ENCODE data around the gene CFAP251.
A peak's percentile ranks its signal among the peaks of the same experiment; 100 is the strongest.
"Not testable (repeated sequence)": the region's sequence is repeated elsewhere in the genome, so short reads cannot be mapped to it uniquely, and the experiment has no call there.

CFAP251 gene

GRCh38 chr12:121917950-121918678, at the start of gene CFAP251:
Gene CFAP251, plus strand, starts transcription at chr12:121918592. Its CDS starts 2,714 bp downstream, at chr12:121921306.
- peak; percentile 96 to 97 for DNase-seq

- not testable (repeated sequence) for DNase-seq
Observed at GRCh38 chr12:121869229-121869628, 49.2 kb upstream of the CFAP251 start.

DNA sequence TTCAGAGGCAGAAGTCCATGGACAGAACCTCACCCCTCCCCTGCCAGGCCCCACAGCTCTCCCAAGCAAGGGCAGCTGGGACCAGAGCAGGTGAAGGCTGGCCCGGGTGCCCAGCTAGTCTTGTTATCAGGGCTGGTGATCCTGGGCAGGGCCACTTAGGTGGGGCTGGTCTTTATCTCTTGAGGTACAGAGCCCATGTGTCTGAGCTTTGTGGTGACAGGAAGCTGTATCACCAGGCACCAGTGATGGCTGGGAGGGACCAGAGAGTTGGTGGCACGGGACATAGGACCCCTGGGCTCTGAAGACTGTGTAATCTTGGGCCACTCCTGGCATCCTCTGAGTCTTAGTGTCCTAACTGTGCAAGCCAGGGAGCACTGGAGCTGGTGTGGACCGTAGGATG, 46.9 kb upstream of the CFAP251 start:
- DNase-seq: no peak

DNA sequence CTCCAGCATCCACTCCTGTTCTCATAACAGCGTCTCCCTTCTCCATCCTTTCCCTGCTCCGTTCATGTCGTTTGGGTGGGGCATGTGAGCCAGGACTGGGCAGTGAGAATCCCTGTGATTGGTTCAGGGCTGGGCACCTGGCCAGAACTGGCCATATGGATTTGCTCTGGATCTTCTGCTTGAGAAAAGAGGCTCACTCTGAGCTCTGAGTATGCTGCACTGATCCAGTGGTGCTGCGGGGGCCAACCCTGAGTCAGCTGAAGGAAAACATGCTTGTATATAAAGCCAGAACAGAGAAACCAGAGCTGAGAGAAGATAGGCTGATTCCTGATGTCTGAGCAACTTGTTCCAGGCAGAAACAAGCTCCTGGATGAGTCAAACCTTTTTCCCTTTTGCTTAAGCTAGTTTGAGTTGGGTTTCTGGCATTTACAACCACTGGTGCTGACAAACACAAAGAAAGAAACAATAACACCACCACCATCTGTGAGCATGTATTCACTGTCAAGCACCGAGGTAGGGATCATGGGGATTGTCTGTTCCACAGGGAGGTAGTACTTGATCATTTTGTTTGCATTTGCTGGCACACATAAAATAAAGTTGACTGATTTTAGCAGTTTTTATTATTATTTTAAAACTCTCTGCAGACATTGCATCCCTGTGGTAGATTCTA, 45.7 kb upstream of the CFAP251 start:
- DNase-seq: peak in 1 of 2 experiments; percentile 33

- no peak for DNase-seq
Observed at GRCh38 chr12:121873216-121873569, 45.2 kb upstream of the CFAP251 start.

GRCh38 chr12:121874071-121874470, 44.3 kb upstream of the CFAP251 start:
- no peak for DNase-seq

- no peak for DNase-seq
Observed at GRCh38 chr12:121875582-121875981, 42.8 kb upstream of the CFAP251 start.

DNA sequence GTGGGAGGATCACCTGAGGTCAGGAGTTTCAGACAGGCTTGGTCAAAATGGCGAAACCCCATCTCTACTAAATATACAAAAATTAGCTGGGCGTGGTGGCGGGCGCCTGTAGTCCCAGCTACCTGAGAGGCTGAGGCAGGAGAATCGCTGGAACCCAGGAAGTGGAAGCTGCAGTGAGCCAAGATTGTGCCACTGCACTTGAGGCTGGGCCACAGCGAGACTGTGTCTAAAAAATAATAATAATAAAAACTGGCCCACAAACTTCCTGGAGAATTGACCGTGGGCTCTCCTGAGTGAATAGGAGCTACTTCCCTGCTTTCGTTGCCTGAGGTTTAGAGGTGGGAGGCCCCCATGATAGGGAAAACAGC, 42.3 kb upstream of the CFAP251 start:
- not testable (repeated sequence) for DNase-seq

DNA sequence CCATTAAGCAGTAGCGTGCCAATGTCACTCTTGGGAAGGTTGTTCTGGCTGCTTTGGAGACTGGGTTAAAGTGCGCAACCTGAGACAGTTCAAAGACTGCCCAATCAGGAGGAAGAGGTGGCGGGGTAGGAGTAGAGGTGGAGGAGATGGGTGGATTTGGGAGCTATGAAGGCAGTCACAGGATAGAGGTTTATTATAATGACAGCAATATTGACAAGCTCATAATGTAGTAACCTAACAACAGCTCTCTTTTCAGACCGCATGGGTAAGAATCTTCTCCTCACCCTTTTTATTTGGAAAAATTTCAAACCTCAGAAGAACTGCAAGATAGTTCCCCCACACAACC, 35.1 kb upstream of the CFAP251 start:
- DNase-seq: no peak

DNA sequence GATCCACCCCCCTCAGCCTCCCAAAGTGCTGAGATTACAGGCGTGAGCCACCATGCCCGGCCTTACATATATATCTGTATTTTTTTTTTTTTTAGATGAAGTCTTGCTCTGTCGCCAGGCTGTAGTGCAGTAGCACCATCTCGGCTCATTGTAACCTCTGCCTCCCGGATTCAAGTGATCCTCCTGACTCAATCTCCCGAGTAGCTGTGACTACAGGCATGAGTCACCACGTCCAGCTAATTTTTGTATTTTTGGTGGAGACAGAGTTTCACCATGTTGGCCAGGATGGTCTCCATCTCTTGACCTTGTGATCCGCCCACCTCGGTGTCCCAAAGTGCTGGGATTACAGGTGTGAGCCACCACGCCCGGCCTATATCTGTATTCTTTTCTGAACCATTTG, 33.3 kb upstream of the CFAP251 start:
- DNase-seq: not testable (repeated sequence)

DNA sequence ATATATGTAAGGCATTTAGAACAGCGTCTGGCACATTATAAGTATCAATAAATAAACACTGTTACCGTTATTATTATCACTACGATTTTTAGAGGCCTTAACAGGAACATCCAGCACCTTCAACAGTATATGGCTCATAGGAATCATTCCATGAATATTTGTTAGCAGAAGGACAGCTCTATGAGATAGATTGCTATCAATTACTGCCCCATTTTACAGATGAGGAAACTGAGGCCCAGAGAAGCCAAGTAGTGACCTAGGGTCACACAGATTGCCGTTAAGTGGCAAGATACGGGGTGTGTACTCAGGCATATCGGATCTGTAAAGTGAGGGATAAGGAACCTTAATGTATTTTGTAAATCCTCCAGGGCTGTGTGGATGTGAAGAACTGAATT, 30.3 kb upstream of the CFAP251 start:
- DNase-seq: no peak

DNA sequence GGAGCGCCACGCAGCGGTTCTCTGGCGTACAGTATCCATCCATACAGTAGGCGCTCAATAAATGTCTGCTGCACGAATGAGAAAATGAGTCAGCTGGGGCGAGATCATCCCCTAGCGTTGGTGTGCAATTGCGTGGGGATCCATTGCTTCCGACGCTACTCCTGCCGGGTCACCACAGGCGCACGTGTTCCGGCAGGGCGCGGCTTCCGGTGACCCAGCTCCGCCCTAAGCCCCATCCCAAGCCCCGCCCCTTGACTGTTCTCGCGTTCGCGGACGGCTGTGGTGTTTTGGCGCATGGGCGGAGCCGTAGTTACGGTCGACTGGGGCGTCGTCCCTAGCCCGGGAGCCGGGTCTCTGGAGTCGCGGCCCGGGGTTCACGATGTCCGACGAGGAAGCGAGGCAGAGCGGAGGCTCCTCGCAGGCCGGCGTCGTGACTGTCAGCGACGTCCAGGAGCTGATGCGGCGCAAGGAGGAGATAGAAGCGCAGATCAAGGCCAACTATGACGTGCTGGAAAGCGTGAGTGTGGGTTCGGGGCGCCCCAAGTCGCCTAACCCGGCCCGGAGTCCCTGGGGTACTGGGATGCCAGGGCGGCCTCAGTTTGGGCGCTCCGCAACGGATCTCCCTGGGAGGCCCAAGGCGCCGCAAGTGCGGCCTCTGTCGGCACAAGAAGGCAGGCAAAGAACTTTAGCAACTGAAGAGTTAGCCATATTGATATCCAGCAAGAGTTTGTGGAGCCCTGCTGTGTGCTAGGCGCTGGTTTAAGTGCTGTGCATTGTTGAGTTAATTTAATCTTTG, 29.7 kb upstream of the CFAP251 start, which contains the start of gene PSMD9:
PSMD9 (plus strand) TSS at position 313 of the 796 bp plus-strand sequence; CDS start at position 380, 67 bp downstream.
- DNase-seq: peak; percentile 100

DNA sequence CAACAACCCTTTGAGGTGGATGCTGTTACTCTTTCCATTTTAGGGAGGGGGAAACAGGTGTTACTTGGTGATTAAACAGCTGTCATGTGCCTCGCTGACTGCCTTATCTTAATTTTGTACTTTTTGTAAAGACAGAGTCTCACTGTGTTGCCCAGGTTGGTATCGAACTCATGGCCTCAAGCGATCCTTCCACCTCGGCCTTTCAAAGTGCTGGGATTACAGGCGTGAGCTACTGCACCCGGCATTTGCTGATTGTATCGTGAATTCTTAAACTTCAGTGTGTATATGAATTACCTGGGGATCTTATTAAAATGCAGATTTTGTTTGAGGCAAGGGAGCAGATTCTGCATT, 29.1 kb upstream of the CFAP251 start:
- DNase-seq: no peak

DNA sequence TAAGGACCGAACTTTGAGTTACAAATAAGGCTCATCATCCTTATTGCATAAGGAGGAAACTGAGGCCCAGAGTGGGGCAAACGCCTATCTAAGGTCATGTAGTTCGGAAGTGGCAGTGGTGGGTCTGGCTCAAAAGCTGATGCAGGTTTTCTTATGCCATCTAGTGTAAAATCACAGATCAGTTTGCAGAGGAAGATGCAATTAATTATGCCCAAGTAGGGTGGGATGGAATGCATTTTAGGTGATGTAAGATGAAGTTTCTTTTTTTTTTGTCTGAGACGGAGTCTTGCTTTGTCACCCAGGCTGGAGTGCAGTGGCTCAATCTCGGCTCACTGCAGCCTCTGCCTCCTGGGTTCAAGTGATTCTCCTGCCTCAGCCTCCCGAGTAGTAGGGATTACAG, 28.7 kb upstream of the CFAP251 start:
- DNase-seq: not testable (repeated sequence)

DNA sequence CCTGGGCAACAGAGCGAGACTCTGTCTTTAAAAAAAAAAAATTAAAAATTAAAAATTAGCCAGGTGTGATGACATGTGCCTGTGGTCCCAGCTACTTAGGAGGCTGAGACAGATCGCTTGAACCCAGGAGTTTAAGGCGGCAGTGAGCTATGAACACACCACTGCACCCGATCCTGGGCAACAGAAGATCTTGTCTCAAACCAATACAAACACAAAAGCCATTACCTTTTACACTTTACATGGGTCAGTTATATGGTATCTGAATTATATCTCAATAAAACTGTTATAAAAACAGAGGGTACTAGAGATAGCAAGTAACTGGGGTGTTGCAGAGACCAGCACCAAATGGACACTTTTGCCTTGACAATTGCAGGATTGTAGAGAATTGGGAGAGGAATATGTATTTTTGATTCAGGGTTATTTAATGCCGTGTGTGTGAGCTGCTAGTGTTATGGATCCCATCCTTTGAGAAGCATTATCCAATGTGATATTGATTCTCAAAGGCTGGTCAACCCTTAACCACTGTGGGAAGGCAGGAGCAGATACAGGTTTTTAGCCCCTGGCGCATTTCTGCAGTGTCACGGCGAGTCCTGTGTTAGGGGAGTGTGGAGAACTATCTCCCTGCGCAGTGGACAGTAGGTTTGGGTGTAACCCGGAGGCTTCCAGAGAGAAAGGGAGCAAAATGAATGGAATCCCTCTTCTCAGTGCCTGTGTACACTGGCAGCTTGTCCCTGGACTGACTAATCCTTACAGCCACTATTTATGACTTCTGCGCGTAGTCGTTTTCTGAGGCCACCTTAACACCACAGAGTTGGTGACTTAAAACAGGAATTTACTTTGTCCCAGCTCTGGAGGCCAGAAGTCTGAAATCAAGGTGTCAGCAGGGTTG, 25.5 kb upstream of the CFAP251 start:
- DNase-seq: no peak

DNA sequence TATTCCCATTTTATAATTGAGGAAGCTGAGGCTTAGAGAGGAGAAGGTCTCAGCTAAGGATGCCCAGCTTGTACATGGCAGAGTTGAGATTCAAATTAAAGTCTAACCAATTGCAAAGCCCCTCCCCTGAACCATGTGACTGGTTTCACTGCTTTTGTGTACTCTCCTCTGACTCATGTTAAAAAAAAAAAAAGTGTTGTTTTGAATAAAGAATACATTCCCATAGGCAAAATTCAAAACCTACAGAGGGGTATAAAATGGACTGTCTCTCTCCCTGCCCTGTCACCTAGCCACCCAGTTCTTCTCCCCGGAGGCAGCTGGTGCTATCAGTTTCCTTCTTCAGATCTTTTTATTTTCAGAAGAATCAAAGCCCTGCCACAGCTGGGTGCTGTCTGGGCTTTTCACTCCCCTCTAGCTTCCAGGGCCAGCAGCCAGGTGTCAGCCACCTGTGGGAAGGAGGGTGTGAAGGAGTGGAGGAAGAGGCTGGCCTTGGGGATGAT, 24.4 kb upstream of the CFAP251 start:
- peak in 1 of 2 experiments; percentile 30 for DNase-seq

GRCh38 chr12:121894633-121895032, 23.8 kb upstream of the CFAP251 start:
- no peak for DNase-seq

DNA sequence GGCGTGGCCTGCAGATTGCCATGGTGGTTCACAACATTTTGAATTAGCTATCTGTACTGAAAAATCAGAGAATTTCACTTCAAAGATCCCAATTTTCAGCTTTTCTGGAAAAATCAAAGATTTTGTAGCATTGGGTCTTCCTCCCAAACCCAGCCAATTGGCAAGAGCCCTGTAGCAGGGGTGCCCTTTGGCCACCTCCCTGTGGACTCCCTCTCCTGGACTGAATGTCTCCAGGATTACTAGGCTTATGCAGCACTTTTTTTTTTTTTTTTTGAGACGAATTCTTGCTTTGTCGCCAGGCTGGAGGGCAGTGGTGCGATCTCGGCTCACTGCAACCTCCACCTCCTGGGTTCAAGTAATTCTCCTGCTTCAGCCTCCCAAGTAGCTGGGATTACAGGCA, 20.1 kb upstream of the CFAP251 start:
- no peak for DNase-seq

DNA sequence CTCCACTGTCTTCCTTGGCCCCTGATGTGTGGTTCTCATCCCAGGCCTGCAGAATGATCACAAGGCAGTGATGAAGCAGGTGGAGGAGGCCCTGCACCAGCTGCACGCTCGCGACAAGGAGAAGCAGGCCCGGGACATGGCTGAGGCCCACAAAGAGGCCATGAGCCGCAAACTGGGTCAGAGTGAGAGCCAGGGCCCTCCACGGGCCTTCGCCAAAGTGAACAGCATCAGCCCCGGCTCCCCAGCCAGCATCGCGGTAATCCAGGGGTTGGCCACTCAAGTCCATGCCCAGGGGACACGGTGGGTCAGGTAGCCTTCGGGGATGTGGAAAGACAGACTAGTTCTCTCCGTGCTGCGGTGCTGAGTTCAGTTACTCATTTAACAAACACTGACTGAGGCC, 18.8 kb upstream of the CFAP251 start:
- no peak for DNase-seq

DNA sequence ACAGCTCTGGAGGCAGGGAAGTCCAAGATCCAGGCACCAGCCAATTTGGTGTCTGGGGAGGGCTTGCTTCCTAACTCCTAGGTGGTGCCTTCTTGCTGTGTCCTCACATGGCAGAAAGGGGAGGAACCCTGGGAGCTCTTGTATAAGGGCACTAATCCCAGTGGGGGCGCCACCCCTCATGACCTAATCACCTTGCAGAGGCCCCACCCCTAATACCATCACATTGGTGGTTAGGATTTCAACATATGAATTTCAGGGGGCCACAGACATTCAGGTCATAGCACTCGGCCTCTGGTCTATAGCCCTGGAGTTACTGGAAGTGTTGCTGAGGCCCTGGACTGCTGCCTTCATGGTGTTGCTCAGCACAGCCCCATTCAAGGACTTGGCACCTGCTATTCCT, 15.2 kb upstream of the CFAP251 start:
- no peak for DNase-seq

DNA sequence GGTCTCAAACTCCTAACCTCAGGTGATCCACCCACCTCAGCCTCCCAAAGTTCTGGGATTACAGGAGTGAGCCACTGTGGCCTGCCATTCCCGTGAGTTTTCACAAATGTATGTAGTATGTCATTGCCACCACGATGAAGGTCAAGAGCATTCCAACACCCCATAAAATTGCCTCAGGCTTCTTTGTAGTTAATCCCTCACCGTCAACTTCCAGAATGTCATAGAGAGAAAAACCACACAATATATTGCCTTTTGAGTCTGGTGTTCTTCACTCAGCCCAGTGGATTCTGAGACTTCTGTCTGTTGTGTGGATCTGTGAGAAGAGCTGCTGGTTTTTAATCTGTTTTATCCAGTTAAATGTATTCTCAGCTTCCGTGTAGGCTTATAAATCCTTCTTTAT, 12.6 kb upstream of the CFAP251 start:
- DNase-seq: no peak

DNA sequence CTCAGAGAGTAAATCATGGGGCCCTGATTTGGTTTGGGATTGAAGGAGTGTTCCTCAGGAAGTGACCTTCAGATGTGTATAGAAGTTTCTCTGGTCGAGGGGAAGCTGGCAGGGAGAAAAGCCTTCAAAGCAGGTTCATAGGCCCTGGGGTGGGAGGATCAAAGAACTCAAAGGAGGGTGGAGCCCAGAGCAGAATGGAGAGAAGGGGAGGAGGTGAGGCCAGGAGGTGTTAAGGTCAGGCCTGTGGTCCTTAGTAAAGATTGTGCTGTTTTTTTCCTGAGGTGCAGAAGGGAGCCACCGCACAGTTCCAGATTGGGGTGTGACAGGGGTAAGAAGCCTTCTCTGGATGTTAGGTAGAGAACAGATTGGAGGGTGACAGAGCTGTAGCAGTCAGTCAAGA, 9.7 kb upstream of the CFAP251 start:
- DNase-seq: no peak
